Suppressor macrophage treated with lipopolysaccharide for 4 hours (primary cell): ENCODE measurements around the gene FAS.
A peak's percentile ranks its signal among the peaks of the same experiment; 100 is the strongest.

Experiments used
- DNase-seq: peaks from one replicate; pipeline ENCODE4 v3.0.0-alpha.2; 2020

The FAS gene

DNA sequence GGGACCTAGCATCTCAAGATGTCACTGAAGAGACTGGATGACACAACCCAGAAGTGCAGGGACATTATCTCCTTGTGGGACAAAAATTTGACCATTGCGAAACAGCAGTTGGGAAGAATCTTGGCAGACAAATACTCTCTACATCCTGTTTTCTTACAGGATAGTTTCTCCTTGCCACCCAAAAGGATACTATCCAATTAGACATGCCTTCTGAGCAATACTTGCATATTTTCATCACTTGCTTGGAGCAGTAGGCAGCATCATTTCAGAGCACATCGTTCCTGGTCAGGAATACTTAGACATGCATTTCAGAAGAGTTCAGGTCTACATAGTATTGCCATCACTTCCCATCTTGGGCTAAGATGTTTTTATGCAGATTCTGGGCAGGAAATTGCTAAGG, 56.8 kb downstream of the FAS start:
- DNase-seq, result peak; percentile 23

DNA sequence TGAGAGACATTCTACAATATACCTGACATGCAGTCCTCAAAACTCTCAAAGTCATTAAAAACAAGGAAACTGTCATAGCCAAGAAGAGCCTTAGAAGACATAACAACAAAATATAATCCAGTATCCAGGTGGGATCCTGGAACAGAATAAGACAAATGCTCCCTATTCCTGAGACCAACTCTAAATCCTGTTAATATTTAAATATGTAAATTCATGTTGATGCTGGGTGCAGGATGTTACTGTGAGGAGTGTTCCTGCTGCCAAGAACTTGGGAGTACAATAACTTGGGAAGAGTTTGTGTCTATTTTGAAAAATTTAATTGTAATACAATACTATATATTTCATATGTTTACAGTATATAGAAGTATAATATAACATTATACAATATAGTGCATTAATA, 61.0 kb downstream of the FAS start:
- no peak for DNase-seq

DNA sequence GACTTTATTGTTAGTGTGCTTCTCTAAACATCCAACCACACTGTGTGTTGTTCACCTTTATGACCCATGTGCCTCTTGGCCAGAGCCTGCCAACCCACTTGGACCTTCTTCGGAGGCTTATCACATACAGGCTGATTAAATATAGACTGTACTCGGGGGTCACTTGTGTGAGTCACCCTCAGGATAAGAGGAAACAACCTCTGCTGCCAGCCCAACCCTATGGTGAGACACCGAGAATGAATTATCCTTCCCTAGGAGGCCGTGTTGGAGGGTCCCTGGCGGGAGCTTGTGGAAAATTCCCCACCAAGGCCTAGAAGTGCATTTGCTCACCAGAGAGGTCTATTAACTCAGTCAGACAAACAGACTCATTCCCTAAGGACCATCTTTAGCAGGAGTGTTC, 63.0 kb downstream of the FAS start:
- DNase-seq, result no peak

GRCh38 chr10:89055159-89055558, 64.6 kb downstream of the FAS start:
- DNase-seq, result no peak

DNA sequence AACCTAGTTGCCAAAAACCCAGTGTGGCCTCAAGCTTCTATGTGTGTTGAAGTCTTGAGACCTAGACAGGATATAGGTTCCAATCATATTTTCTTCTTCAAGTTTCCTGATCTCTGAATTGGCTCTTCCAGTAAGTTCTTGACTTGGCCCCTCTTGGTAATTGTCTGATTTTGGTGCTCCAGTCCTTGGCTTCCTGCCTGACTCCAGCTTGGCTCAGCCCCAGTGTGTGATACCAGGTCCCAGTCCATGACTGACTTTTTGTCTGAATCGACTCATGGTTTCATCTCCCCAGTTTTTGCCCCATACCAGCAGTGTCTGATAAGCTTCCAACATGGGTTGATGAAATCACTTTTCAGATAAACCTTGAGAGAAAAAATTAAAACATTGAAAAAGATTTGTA, 72.3 kb downstream of the FAS start:
- no peak for DNase-seq

GRCh38 chr10:89063465-89063864, 72.9 kb downstream of the FAS start:
- DNase-seq, result no peak

DNA sequence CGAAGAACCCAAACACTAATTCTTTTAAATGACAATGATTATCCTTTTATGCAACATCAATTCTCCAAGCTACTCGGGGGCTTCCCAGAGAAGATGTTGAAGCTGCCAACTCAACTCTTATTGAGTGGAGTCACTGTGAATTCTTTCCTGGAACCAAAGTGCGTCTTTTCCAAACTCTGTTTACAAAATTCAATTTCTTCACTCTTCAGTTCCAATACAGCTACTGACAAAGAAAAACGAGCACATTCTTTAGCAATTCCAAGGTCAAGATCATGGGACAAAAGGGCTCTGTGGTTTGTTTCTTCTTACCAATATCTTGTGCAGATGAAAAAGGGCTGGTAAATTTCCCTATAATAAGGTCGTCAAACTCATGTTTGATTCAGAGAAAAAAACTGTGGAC, 74.2 kb downstream of the FAS start:
- no peak for DNase-seq
